ENCODE data around the gene PAQR9. TPM values are rescaled to one million over a fixed set of nuclear protein-coding genes. Genes with fewer than 3 reads are reported as not detected.

PAQR9 gene
- total and polyA plus RNA-seq, 2 of the 13 experiments (the other 11 are each of a cell fraction or from before 2014, with no cell fraction given): 3.7 to 10.3 TPM

- Histone ChIP-seq H3K27me3 (ENCODE audit: control insufficient read depth in 1 of 2, insufficient read depth in 2 of 2, low read length in 2 of 2) (no peaks in the 10 kb centered on the region), H3K79me2 (ENCODE audit: insufficient read depth, low read length) (peaks cover 93% of the 10 kb centered on the region), H3K36me3 (replicated peaks in 1 of 2; ENCODE audit: control insufficient read depth in 1 of 2, insufficient read depth in 2 of 2, low read length in 2 of 2) (peaks cover 0 to 24% of the 10 kb centered on the region in 2 experiments; a peak in 3 of 5 replicates), H4K20me1 (ENCODE audit: insufficient read depth, low read length) (peaks cover 50% of the 10 kb centered on the region), H3K4me3 (replicated peaks in 1 of 3; ENCODE audit: insufficient read depth in 1 of 3, low read depth in 2 of 3, low read length in 3 of 3) (no peak overlapping the region), H3K9ac (ENCODE audit: insufficient read depth, low read depth, low read length) (no peak overlapping the region), H3K27ac (ENCODE audit: extremely low read length, insufficient read depth, low read length) (no peak overlapping the region), H3K9me3 (ENCODE audit: low read length) (no peaks in the 10 kb centered on the region), H2AFZ (ENCODE audit: low read length) (no peak overlapping the region), H3K4me2 (ENCODE audit: low read depth, low read length) (no peak overlapping the region), H3K4me1 (ENCODE audit: insufficient read depth, low read length) (peaks cover 18% of the 10 kb centered on the region)
- FAIRE-seq: no peak
- intact Hi-C loops (cut with micrococcal nuclease; ENCODE audit: unreplicated experiment): no loop called here
- ChIA-PET POLR2A (no interaction called here), CTCF (ENCODE audit: low intra/inter-chr PET ratio, low total read pairs) (no interaction called here)
- no peak for DNase-seq (ENCODE audit: low spot score)
- 95% methylated on average over 3 of the region's 3 CpGs for WGBS (ENCODE audit: low lambda C conversion rate)
- no TSS peak for BruUV-seq (replicated peaks)
- no peak for ATAC-seq
- no peak for TF ChIP-seq SOX6 (IDR thresholded peaks at IDR 0.05)
- no peak for TF ChIP-seq SOX6 (CRISPR knock-in tag; IDR thresholded peaks at IDR 0.05)
- TF ChIP-seq ZNF589 (CRISPR knock-in tag; conservative IDR thresholded peaks at IDR 0.05): no peak
- TF ChIP-seq GATA4 (IDR thresholded peaks at IDR 0.05; ENCODE audit: borderline replicate concordance, low read depth): no peak
- no peak for TF ChIP-seq ZNF550 (CRISPR knock-in tag; IDR thresholded peaks at IDR 0.05; ENCODE audit: borderline replicate concordance)
- TF ChIP-seq ZNF784 (CRISPR knock-in tag; IDR thresholded peaks at IDR 0.05; ENCODE audit: borderline replicate concordance): no peak
- TF ChIP-seq TCF12 (IDR thresholded peaks at IDR 0.05): no peak
- TF ChIP-seq TCF12 (CRISPR knock-in tag; IDR thresholded peaks at IDR 0.05): no peak
- TF ChIP-seq UBTF (CRISPR knock-in tag; IDR thresholded peaks at IDR 0.05): no peak
- no peak for TF ChIP-seq ERF (CRISPR knock-in tag; IDR thresholded peaks at IDR 0.05)
- no peak for TF ChIP-seq ZNF569 (CRISPR knock-in tag; IDR thresholded peaks at IDR 0.05; ENCODE audit: borderline replicate concordance)
- TF ChIP-seq ZNF773 (CRISPR knock-in tag; IDR thresholded peaks at IDR 0.05; ENCODE audit: borderline replicate concordance): no peak
- no peak for TF ChIP-seq KAT8 (CRISPR knock-in tag; IDR thresholded peaks at IDR 0.05)
- TF ChIP-seq TP53 (CRISPR knock-in tag; conservative IDR thresholded peaks at IDR 0.05): no peak
- TF ChIP-seq ZNF33A (CRISPR knock-in tag; IDR thresholded peaks at IDR 0.05; ENCODE audit: borderline replicate concordance): no peak
- TF ChIP-seq RAD21 (CRISPR knock-in tag; IDR thresholded peaks at IDR 0.05): no peak
- TF ChIP-seq ZNF564 (CRISPR knock-in tag; IDR thresholded peaks at IDR 0.05): no peak
- no peak for TF ChIP-seq ZBTB10 (CRISPR knock-in tag; IDR thresholded peaks at IDR 0.05; ENCODE audit: borderline replicate concordance)
- no peak for TF ChIP-seq GLI4 (CRISPR knock-in tag; IDR thresholded peaks at IDR 0.05; ENCODE audit: borderline replicate concordance)
- in situ Hi-C loops (cut with HindIII; ENCODE audit: extremely low pct_ligation_motif_present, low pct_unique_long_range_greater_than_20kb): no loop called here
Measured at GRCh38 chr3:143011705-143012104, 48.2 kb upstream of the PAQR9 start.
